NCI-H1092 treated with DMSO at 0.1 percent for 48 hours (cell line): ENCODE data around the gene LBHD2.
A peak's percentile ranks its signal among the peaks of the same experiment; 100 is the strongest.

Source experiments
- DNase-seq: peaks from one replicate; lab custom pipeline; 2025; lab: John Stamatoyannopoulos, UW

The LBHD2 gene

GRCh38 chr14:103068351-103069073 is 15.5 kb upstream of the LBHD2 start:
- DNase-seq, result no peak

- no peak for DNase-seq
Observed at GRCh38 chr14:103070263-103070885, 13.6 kb upstream of the LBHD2 start.

GRCh38 chr14:103070971-103071542 is 13.0 kb upstream of the LBHD2 start:
- DNase-seq, result no peak

- DNase-seq, result no peak
Observed at GRCh38 chr14:103071544-103072251, 12.3 kb upstream of the LBHD2 start.

GRCh38 chr14:103072595-103073366 is 11.2 kb upstream of the LBHD2 start:
- DNase-seq, result no peak

GRCh38 chr14:103073367-103073875 is 10.6 kb upstream of the LBHD2 start:
- no peak for DNase-seq

GRCh38 chr14:103073876-103074728 is 9.9 kb upstream of the LBHD2 start:
- no peak for DNase-seq

- no peak for DNase-seq
Observed at GRCh38 chr14:103074729-103075367, 9.2 kb upstream of the LBHD2 start.

GRCh38 chr14:103078420-103078749 is 5.6 kb upstream of the LBHD2 start:
- peak; percentile 44 for DNase-seq

GRCh38 chr14:103078860-103079587 is 5.0 kb upstream of the LBHD2 start:
- DNase-seq, result no peak

GRCh38 chr14:103081951-103082350 is 2.1 kb upstream of the LBHD2 start:
- no peak for DNase-seq

- DNase-seq, result no peak
Observed at GRCh38 chr14:103085106-103086091, 1.4 kb downstream of the LBHD2 start.

- no peak for DNase-seq
Observed at GRCh38 chr14:103086771-103087342, 2.8 kb downstream of the LBHD2 start.

GRCh38 chr14:103087343-103087835 is 3.4 kb downstream of the LBHD2 start:
- DNase-seq, result no peak

- DNase-seq, result no peak
Observed at GRCh38 chr14:103088921-103089320, 4.9 kb downstream of the LBHD2 start.

GRCh38 chr14:103089386-103090335 is 5.7 kb downstream of the LBHD2 start:
- DNase-seq, result no peak

GRCh38 chr14:103090481-103091020 is 6.5 kb downstream of the LBHD2 start:
- DNase-seq, result no peak
